OCI-LY3 (cell line): ENCODE data around the gene BCL2L2.

ENCODE experiments used
- EZH2phosphoT487 ChIP-seq: fragments of 200-600 bp; shearing (Covaris generic); IDR thresholded peaks from 2 replicates; pipeline ENCODE4 v1.6.1; 2018; ENCODE audit warnings: antibody characterized with exemption, mixed run types, low read depth
- TF ChIP-seq, protein P1 (sequence below): fragments of 200-600, 300-600 bp; sonication (generic); IDR thresholded peaks from 2 replicates; pipeline ENCODE4 v1.5.1; 2014; ENCODE audit warnings: antibody characterized with exemption, low read length, low read depth

DNA sequence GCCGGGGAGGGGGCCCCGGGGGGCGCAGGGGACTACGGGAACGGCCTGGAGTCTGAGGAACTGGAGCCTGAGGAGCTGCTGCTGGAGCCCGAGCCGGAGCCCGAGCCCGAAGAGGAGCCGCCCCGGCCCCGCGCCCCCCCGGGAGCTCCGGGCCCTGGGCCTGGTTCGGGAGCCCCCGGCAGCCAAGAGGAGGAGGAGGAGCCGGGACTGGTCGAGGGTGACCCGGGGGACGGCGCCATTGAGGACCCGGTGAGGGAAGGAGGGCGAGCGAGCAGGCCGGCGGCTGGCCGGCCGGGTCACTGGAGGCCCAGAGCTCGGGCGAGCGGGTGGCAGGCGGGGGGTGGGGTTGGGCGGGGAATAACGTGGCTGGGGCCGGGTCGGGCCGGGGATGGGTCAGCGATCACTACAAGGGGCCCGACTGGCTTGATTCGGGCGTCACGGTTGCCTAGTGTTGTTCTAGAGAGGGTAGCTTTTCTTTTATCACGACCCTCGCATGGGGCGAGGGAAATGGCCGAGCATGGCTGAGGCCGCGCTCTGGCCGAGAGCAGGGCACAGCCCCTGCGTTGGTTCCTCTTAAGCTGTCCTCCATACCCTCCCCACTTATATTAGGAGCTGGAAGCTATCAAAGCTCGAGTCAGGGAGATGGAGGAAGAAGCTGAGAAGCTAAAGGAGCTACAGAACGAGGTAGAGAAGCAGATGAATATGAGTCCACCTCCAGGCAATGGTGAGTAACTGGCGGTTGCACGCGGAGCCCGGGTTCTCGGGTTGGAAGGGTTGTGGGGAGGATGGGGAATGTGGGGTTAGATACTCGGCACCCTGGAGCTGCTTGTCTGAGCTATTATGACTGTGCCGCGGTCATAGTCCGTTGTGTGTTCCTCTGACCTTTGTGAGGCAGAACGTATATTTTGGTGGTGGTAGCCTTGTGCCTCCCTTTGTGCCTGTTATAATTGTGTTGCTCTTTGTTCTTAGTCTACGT lies 15.2 kb downstream of the BCL2L2 start:
- TF ChIP-seq, protein P1, sequence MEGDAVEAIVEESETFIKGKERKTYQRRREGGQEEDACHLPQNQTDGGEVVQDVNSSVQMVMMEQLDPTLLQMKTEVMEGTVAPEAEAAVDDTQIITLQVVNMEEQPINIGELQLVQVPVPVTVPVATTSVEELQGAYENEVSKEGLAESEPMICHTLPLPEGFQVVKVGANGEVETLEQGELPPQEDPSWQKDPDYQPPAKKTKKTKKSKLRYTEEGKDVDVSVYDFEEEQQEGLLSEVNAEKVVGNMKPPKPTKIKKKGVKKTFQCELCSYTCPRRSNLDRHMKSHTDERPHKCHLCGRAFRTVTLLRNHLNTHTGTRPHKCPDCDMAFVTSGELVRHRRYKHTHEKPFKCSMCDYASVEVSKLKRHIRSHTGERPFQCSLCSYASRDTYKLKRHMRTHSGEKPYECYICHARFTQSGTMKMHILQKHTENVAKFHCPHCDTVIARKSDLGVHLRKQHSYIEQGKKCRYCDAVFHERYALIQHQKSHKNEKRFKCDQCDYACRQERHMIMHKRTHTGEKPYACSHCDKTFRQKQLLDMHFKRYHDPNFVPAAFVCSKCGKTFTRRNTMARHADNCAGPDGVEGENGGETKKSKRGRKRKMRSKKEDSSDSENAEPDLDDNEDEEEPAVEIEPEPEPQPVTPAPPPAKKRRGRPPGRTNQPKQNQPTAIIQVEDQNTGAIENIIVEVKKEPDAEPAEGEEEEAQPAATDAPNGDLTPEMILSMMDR: no peak
- no peak for TF ChIP-seq EZH2phosphoT487
